ENCODE measurements around the gene B4GALT4.
"Not testable (repeated sequence)": the region's sequence is repeated elsewhere in the genome, so short reads cannot be mapped to it uniquely, and the experiment has no call there.

Gene B4GALT4, protein sequence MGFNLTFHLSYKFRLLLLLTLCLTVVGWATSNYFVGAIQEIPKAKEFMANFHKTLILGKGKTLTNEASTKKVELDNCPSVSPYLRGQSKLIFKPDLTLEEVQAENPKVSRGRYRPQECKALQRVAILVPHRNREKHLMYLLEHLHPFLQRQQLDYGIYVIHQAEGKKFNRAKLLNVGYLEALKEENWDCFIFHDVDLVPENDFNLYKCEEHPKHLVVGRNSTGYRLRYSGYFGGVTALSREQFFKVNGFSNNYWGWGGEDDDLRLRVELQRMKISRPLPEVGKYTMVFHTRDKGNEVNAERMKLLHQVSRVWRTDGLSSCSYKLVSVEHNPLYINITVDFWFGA

DNA sequence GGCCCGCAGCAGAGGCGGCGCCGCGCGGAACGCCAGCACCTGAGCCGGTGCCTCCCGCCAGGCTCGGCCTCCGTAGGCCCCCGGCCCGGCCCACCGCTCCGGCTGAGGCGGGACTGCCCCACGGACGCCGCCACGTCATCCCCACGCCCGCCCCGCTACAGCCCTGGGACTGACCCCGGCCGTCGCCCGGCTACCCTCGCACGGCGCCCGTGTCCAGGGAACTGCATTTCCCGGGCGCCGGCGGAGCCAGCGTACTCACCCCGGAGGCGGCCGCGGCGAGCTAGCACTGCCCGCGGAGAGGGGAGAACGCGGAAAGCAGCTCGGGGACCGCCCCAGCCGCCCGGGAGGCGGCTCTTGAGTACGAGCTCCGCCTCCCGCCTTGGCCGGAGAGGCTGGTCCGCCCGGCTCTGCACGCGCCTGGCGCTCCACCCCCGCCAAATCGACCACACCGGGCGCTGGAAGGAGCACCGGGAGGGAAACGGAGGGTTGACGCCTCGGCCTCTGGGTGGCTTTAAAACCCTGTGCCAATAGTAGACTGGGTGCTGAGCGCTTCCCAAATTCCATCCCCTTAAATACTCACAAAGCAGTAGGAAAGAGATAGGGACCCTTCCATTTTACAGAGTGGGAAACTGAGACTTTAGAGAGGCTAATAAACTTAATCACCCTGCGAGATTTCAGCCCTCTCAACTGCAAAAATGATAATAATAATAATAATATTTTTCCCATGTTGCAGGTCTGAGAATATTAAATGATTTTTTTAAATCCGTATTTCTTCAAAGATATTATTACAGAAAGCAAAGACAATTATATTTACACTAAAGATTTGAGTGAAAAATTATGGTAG, at the start of gene B4GALT4:
B4GALT4 (minus strand) TSS at position 288 of the 844 bp plus-strand sequence. CDS start 10,779 bp downstream, outside the sequence.
- DNase-seq, result peak; percentile 74

DNA sequence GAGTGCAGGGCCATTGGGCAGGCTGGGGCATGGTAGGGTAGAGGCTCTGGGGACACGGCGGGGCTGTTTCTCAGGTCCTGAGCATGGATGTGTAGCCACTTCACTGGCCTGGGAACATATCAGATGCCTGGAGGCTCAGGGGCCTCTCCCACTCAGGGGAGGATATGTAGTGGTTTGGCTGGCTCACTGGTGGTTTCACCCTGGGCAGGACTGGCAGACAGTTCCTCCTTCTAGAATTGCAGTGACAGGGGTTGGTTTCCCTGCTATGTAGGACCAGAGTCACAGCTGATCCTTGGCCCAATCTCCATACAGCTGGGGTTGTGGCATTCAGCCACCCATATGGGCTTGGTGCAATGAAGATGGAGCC, 48.7 kb upstream of the B4GALT4 start:
- no peak for DNase-seq

DNA sequence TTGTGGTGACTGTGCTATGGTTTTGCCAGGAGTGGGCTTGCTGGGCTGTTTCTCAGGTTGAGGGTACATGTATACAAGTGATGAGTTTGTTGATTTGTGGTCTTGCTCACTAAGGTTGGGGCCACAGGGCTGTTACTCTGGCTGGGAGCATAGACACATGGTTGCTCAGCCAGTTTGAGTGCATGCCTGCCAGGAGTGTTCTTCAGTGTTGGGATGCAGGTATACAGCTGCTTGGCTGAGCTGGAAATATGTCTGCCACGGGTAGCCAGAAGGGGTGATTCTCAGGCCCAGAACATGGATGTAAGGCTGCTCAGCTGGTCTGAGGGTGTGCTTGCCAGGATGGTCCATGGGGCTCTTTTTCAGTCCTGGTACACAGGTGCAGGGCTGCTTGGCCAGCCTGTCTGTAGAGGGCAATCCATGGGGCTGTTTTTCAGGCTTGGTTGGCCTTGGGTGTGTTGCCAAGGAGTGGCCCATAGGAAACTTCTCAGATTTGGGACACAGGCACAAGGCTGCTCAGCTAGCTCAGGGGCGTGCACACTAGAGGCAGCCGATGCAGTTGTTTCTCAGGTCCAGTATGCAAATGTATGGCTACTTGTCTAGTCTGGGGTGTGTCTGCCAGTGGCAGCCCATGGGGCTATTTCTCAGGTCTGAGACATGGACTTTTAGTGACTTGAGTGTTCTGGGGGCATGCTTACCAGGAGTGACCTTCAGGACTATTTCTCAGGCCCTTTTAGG, 48.2 kb upstream of the B4GALT4 start:
- no peak for DNase-seq

DNA sequence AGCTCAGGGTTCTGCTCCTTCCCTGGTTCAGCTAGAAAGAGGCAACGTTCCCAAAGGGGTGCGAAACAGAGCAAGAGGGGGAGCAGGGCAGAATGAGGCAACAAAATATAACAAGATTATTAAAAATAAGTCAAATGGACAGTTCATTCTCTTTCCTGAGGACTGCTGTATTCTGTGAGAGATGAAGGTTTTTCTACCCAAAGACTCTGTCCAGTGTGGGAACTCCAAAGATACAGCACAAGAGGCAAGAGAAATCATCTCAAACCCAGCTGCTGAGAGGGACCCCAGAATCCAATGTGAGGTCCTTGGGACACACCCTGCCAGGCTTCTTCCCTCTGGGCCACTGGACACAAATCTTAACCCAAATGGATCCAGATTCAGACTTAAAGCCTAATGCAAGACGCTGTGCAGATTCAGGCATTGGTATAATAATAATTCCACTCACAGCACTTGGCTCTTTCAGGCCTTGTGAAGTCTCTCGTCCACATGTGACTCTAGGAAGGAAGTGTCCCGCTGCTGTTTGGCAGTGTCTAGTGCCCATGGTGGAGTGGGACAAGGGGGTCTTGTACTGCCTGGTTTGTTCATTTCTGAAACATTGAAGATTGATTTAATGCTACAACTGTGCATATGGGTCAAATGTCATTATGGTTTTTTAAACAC, 39.0 kb upstream of the B4GALT4 start:
- DNase-seq, result no peak

DNA sequence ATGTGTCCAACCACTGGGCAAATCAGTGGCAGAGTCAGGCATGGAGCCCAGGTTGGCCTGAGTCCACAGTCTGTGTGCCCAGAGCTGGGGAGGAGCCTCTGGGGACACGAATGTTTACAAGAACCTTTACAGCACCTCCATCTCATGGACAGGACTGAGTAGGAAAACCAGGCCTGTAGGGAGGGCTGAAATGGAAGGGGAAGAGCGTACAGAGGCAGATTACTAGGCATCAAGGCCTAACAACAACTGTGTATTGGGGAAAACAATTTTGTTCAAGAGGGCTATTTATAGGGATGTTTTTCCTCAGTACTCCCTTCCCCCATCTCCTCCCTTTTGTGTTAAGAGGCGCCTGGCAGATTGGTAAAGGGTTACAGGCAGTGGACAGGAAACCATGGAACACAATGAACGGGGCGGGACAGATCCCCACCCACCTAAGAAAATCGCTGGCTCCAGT, 38.5 kb upstream of the B4GALT4 start:
- DNase-seq, result no peak

DNA sequence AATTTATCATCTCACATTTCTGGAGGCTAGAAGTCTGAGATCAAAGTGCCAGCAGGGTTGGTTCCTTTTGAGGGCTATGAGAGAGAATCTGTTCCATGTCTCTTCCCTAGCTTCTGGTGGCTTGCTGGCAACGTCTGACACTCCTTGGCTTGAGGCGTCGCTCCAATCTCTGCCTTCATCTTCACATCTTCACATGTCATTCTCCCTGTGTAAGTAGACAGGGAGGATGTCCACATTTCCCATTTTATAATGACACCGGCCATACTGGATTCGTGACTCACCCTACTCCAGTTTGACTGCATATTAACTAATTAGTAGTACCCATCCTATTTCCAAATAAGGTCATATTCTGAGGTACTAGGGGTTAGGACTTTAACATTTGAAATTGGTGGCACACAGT, 36.0 kb upstream of the B4GALT4 start:
- no peak for DNase-seq

DNA sequence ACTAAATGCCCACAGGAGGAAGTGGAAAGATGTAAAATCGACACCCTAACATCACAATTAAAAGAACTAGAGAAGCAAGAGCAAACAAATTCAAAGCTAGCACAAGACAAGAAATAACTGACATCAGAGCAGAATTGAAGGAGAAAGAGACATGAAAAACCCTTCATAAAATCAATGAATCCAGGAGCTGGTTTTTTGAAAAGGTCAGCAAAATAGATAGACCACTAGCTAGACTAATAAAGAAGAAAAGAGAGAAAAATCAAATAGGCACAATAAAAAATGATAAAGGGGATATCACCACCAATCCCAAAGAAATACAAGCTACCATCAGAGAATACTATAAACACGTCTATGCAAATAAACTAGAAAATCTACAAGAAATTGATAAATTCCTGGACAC, 29.5 kb upstream of the B4GALT4 start:
- not testable (repeated sequence) for DNase-seq

DNA sequence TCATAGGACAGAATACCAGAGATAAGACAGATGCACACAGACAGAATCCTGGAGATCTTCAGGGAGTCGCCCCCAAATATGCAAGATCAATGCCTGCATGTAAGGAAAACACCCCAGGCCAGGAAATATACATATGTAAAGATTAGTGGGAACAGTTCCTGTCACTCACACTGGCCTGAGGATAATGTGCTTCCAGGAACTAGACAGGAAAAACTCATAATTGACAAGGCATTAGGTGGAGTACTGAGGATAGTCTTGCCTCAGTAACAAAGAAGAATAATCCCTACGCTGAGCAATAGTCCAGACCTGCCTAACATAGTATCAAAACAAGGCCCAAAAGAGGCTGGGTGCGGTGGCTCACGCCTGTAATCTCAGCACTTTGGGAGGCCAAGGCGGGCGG, 20.4 kb upstream of the B4GALT4 start:
- DNase-seq, result no peak

DNA sequence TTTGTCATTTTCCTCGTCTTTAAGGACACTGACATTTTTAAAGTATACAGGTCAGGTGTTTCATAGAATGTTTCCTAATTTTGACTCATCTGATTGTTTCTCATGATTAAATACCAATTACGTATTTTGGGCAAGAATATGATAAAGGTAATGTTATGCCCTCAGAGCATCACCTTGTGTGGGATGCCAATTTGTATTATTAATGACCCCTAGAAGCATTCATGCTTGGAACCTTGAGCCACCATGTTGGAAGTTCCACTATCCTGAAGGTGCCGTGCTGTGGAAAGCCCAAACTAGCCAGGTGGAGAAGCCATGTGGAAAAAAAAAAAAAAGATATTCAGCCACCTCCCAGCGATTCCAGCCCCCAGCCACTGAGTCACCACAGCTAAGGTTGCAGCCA, 19.1 kb upstream of the B4GALT4 start:
- no peak for DNase-seq

DNA sequence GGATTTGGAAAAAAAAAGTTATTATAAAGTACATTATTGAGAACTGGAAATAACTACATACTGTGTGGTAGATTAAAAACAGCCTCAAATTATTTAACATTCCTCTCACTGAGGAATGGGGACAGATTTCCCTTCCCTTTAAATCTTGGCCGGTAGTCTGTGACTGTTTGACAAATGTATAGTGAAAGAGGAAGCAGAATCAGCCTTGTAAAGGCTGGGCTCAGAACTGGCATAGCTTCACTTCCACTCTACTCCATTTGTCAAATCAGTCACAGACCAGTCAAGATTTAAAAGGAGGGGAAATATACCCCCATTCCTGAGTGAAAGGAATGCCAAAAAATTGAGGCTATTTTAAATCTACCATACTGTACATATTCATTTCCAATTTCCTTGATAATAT, 18.2 kb upstream of the B4GALT4 start:
- DNase-seq, result no peak

DNA sequence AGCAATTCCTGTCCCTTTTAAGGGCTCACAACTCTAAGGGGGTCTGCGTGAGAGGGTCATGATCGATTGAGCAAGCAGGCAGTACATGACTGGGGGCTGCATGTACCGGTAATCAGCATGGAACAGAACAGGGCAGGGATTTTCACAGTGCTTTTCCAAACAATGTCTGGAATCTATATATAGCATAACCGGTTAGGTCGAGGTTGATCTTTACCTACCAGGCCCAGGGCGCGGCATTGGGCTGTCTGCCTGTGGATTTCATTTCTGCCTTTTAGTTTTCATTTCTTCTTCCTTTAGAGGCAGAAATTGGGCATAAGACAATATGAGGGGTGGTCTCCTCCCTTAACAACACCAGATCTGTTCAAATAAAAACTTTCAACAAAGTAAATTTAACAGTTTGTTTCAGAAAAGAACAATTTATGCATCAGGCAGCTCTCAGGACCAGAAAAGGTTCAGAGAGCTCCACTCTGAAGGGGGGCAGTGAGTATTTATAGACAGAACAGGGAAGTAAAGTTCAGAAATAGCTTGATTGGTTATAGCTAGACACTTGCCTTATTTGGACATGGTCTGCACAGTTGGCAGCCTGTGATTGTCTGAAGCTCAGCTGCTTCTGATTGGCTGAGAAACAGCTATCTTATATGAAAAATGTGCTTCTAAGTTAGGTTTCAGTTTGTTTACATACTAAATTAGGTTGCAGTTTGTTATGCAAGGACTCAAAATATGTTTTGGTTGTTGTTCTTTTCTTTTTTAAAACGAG, 17.2 kb upstream of the B4GALT4 start:
- DNase-seq, result no peak

DNA sequence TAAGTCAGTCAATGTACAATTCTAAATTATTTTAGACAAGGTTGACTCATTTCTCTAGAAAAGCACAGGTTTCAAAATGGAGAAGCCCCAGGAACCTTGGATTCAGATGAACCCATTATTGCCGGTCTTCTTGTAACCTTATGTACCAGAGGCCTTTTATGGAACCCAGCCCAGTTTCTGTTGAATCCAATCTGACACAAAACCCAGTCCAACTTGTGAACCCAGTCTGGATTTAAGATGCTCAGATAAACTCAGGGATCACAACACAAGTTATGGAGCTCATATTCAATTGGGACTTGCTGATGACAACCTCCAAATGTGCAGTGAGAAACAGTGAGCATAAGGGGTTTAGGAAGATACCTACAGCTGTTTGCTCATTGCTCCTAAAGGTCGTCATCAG, 16.4 kb upstream of the B4GALT4 start:
- DNase-seq, result no peak

DNA sequence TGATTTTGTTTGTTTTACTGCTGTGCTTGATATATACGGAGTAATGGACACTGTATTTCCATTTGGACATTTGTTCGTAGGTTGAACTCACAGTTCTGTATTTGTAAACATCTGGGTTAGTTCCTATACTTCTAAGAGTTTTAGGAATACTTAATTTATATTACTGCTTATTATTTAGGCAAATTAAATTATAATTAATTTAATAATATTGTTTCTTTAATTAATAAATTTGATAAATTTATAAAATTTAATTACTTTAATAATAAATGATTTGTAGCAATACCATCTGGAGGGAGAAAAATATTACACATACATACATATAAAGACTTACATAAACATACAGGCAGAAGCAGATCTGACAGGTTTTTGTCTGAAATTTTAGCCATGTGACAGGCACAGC, 14.5 kb upstream of the B4GALT4 start:
- DNase-seq, result no peak

DNA sequence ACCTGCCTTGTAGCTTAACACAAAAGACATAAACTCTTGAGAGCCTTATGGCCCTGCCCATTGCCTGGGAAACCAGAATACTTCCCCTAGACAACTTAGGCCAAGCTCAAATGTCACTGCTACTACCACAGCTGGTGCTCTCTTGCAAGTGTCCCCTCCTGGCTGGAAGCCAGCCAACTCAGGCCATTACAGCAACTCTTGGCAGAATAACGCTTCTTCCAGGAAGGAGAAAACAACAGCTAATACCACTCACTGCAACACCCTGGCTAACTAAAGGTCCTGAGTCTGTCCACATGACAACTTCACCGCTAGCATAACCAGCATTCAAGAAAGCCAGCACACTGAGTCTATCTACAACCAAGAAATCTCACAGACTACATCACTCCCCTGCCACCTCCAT, 5.1 kb upstream of the B4GALT4 start:
- no peak for DNase-seq

DNA sequence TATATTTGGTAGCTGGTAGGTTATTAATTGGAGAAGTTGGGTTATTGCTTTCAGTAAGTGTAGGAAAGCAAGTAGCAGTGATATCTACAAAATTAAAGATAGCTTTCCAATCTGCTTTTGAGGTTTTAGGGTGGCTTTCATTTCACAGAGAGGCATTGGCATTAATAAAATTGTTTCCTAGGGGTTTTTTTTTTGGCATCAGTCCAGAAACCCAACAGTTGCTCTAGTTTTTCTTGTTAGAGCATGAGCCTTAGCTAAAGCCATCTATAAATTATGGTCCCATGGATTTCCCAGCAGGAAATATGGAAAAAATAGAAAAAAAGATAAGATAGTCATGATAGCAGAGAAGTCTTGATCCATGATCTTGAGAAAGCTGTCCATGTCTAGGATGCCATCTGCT, 3.0 kb upstream of the B4GALT4 start:
- DNase-seq, result no peak

DNA sequence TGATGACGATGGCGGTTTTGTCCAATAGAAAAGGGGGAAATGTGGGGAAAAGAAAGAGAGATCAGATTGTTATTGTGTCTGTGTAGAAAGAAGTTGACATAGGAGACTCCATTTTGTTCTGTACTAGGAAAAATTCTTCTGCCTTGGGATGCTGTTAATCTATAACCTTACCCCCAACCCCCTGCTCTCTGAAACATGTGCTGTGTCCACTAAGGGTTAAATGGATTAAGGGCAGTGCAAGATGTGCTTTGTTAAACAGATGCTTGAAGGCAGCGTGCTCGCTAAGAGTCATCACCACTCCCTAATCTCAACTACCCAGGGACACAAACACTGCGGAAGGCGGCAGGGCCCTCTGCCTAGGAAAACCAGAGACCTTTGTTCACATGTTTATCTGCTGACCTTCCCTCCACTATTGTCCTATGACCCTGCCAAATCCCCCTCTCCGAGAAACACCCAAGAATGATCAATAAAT, 2.4 kb upstream of the B4GALT4 start:
- not testable (repeated sequence) for DNase-seq

DNA sequence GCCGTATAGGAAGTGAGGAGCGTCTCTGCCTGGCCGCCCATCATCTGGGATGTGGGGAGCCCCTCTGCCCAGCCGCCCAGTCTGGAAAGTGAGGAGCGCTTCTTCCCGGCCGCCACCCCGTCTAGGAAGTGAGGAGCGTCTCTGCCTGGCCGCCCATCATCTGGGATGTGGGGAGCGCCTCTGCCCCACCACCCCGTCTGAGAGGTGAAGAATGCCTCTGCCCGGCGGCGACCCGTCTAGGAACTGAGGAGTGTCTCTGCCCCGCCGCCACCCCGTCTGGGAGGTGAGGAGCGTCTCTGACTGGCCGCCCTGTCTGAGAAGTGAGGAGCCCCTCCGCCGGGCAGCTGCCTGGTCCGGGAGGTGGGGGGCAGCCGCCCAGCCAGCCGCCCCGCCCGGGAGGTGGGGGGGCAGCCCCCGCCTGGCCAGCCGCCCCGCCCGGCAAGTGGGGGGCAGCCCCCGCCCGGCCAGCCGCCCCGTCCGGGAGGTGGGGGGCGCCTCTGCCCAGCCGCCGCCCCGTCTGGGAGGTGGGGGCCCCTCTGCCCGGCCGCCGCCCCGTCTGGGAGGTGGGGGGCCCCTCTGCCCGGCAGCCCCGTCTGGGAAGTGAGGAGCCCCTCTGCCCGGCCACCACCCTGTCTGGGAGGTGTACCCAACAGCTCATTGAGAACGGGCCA, 1.8 kb upstream of the B4GALT4 start:
- not testable (repeated sequence) for DNase-seq

DNA sequence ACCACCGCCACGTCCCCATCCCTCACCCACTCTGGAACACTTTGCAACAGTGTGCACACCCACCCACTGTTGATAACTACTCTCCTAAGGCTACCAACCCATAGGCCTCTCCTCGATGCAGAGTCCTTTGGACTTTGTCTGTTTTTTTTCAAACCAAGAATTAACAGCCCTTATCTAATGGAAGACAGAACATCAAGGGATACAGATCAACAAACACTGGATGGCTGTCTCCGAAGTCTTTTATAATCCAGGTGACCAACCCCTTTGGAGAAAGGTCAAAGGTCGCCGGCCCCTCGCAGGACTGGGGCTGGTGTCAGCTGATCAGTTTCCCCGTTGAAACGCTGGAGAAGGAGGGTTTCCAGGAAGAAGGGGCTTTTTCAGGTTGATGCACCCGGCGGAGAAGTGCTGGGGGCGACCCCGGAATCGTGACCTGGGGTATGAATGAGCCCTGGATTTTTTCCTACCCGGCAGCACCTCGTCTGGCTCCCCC, 532 bp downstream of the B4GALT4 start:
- DNase-seq, result no peak

DNA sequence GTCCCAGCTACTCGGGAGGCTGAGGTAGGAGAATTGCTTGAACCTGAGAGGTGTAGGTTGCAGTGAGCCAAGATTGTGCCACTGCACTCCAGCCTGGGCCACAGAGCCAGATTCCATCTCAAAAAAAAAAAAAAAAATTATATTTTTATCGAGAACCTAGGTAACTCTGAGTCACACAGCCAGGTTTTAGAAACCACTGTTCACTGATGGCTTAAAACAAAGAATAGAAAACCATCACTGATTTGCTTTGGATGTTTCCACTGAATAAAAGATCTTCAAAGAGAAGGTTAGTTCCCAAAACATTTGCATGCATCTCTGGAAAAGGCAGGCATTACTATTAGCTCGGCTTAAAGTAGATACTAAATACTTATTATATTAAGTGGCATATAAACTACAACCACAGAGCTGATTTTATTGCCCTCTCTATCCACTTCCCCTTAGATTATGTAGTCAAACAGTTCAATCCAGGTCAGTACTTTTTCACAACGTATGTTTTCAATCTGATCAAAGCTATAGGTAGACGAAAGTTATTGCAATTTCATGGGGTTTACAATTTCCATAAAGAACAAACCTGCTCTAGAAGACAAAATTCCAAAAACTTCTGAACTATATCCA, 1.4 kb downstream of the B4GALT4 start:
- DNase-seq, result no peak

DNA sequence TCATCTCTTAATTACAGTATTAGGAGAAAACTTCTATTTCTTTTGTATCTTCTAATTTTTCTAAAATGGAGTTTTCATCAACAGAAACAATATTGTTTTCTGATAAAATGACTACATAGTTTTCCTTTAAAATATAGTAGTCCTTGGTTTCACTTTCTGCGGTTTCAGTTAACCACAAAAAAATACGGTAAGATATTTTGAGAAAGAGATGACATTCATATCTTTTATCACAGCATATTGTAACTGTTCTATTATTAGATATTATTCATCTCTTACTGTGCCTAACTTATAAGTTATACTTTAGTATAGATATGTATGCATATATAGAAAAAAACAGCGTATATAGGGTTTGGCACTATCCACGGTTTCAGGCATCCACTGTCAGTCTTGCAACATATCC, 2.3 kb downstream of the B4GALT4 start:
- no peak for DNase-seq

DNA sequence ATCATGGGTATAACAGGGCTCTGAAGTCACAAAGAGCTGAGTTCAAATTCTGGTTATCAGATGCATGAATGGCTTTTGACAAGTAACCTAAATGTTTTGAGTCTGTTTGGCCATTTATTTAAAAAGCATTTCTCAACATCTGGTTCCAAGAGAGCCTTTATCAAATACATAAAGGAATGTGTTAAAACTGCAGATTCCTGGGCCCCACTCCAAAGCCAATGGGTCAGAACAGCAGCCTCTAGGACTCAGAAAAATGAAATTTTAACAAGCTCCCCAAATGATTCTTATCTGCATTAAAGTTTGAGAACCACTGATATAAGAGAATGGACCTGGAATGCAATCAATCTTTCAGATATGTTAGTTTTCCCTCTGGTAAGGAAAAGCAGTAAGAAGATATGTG, 3.4 kb downstream of the B4GALT4 start:
- no peak for DNase-seq

All from activated CD4-positive, CD25-positive, alpha-beta regulatory T cell treated with anti-CD3 and anti-CD28 coated beads, Interleukin-2, amount 50 U/mL, for 72 hours (primary cell).